PC-9 (cell line): ENCODE results near the gene SIGLECL1.

ENCODE experiments used
- CTCF ChIP-seq: fragments of 200-600 bp; sonication (generic); conservative IDR thresholded peaks from 2 replicates; pipeline ENCODE4 v1.6.1; 2017; ENCODE audit warnings: mixed run types, antibody characterized with exemption, mild to moderate bottlenecking, moderate library complexity
- EZH2 ChIP-seq: fragments of 200-600 bp; sonication (generic); IDR thresholded peaks from 2 replicates; pipeline ENCODE4 v1.8.0; 2017; ENCODE audit warnings: antibody characterized with exemption, low read depth

DNA sequence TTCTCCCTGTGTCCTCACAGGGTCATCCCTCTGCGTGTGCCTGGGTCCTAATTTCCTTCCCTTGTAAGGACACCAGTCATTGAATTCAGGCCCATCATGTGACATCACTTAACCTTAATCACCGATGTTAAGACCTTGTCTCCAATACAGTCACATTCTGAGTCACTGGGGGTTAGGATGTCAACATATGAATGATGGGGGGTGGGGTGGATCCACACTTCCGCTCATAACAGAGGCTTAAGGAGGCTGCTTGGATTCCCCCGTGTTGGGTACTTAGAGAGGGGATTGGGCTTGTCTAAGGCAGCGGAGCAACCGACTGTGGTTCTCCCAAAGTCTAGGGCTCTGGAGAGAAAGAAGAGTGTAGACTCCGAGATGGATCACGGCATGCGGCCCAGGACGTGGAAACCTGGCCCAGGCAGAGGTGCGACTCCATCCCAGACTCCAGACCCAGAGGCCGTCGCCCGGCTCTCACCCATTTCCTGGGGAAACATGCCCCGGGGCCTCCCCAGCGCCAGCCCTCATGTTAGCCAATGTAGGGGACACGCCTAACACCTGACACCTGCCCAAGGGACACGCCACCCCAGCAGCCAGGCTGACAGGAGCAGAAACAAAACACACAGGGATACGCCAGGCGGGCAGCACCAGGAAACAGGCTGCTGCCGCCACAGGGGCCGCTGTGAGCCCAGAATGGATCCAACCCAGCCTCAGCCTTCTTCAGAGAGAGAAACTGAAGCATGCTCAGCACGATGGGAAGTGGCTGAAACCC, 43.5 kb downstream of the SIGLECL1 start:
- no peak for TF ChIP-seq CTCF
- no peak for TF ChIP-seq EZH2
